ENCODE measurements around the gene CCDC92B.

CCDC92B gene

DNA sequence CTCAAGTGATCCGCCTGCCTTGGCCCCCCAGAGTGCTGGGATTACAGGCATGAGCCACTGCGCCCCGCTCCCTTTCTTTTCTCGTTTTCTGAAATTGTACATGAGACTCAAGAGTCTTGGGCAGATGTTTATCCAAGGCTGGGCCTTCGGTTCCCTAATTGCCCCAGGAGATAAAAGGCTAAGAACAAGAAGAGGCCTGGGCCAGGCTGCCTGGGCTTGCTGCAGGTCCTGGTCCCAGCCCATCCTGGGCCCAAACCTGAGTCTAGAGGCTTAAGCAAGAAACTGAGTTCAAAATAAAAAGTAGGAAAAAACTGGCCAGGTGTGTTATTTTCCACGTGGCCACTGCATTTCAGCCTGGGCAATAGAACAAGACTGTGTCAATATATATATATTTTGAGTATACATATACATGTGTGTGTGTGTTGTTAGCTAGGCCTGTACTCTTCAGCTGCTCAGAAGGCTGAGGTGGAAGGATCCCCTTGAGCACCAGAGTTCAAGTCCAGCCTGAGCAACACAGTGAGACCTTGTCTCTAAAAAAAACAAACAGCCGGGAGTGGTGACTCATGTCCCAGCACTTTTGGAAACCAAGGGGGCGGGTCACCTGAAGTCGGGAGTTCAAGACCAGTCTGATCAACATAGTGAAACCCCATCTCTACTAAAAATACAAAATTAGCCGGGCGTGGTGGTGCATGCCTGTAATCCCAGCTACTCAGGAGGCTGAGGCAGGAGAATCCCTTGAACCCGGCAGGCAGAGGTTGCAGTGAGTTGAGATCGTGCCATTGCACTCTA lies 31.1 kb downstream of the CCDC92B start:
- no peak for DNase-seq

DNA sequence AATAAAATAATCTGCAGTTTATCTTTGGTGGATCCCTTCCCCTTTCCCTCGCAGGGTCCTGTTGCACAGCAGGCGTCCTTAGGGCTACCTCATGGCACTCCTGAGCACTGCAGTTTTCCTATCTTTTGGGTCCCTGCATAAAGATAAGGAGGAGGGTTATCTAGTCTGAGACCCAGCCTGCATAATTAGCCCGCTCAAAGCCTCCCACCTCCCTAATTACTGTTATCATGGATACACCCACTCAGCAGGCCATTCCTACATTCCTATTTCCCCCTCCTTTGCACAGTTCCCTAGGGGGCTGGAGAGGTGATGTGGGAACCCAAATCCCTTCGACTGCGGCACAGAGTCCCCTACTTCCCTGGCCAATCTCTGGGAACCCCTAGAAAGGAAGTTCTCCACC lies 32.8 kb downstream of the CCDC92B start:
- no peak for DNase-seq

DNA sequence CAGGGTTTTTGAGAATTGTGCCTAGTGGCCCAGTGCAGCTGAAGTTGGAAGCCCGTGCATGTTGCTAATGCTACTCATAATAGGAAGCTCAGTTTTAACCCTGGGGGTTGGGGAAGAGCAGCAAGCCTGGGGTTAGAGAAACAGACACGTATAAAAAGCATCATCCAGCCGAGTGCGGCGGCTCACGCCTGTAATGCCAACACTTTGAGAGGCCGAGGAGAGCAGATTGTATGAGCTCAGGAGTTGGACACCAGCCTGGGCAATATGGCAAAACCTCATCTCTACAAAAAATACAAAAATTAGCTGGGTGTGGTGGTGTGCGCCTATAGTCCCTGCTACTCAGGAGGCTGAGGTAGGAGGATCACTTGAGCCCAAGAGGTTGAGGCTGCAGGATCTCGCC lies 35.6 kb downstream of the CCDC92B start:
- DNase-seq = no peak

DNA sequence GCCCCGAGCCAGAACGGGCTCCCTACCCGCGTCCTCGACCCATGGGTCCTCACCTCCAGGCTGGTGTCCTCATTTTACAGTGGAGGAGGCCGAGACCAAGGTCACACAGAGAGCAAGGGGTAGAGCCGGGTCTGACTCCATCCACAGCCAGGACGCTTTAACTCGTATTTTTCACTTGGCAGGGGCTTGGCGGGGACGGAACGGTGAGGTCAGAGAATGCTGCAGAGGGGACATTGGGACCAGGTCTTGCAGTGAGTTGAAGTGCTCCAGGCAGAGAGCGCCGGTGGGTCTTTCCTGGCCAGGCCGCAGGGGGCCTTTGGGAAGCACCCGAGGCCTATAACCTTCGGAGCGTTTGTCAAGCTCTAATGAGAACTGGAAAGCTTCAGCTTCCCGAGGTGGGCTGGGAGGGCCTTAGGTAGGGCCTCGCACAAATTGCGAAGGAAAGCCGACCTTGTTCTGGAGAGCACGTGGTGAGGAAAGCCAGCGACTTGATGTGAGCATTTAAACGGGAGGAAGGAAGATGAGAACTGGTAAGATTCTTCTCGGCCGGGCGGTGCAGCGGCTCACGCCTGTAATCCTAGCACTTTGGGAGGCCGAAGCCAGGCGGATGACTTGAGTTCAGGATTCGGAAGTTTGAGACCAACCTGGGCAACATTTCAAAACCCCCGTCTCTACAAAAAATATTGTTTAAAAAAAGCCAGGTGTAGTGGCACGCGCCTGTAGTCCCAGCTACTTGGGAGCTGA lies 37.0 kb downstream of the CCDC92B start:
- no peak for DNase-seq

DNA sequence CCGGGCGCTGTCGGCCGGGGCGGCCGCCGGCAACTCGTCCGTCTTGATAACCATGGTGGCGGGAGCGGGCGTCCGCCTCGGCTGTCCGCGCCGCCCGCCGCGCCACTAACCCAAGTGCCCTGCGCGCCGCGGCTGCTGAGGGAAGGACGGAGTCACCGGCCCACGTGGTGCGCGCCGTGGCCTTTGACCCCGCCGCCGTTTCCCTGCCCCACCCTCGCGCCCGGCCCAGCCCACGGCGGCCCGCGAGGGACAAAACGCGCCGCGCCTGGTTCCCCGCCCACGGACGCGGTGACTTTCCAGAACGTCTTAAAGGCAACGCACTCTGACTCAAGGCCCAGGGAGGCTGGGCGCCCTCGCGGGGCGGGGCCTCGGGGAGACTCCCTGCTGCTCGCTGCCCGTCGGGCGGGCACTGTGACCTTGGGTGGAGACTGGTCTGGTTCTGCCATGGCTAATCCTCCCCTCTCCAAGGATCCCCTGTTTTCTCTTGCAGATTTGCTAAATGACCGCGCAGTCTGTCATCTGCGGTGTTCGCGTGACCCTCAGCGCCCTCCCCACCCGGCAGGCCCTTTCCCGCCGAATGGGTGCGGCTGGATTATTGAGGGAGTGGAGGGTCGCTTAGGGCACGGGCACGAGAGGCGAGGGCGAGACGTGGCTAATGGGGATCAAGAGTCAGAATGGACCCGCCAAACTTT lies 37.7 kb downstream of the CCDC92B start, which contains the start of gene CLUH:
Gene CLUH (minus strand): TSS at position 157 of the 692 bp plus-strand sequence. CDS start 103 bp downstream, at position 54.
- peak; percentile 60 to 64 for DNase-seq

DNA sequence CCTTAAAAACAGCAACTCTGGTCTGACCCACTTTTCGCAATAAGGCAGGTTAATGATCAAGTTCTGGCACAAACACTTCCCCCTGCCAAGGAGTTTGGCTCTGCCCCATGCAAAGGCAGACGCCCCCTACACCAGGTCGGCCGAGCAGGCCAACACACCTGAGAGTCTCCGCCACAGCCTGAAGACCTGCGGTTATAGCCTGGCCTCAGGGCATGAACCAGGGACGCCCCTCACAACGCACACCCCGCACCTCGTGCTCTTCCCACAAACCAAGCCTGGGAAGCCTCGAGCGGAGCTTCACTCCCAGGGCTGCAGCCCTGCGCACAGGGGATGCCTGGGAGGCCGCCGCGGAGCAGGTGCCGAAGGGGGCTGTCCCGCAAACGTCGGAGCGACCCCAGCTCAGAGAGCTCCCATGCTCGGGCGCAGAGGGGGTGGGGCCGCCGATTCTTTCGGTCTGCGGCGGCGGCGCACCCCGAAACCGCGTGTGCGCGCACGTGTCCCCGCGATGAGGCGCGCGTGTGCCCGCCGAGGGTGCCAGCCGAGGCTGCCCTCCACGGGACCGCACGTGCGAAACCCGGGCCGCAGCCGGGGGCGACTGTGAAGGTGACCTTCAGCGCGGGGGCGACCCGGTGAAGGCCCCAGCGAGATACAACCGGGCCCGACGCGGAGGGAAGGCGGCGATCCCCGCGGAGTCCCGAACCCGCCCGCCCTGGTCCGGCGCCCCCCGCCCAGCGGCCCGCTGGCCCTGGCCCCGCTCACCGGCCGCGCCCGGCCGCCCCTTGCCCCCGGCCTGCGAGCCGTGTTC lies 38.4 kb downstream of the CCDC92B start:
- no peak for DNase-seq

DNA sequence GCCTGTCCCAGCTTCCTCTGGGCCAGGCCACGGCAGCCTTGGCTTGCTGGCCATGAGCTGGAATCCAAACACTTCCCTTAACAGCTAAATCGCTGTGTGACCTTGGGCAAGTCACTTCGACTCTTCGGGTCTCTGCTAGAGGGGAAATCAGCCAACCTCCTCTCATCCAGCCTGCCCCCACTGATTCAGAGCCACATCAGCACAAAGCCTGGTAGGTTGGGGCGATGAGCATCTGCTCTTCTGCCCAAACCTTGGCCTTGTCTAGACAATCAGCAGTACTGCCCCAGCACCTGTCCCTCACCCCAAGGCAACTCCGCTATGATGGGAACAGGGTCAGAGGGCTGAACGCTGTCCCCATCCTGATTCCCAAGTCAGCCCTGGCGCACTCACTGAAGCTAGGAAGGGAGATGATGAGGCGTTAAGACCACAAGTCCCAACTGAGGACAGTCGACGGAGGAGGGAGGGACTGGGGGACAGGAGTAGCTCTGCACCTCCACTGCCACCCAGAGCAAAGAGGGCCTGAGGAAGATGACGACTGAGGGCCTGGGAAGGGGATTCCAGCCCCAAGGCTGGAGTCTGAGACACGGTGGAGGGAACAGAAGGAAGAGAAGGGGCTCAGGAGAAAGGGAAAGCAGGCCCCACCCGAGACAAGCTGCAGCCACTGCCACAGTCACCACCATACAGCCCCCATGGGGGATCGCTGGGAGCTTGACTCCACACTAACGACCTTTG lies 39.2 kb downstream of the CCDC92B start:
- DNase-seq = no peak

DNA sequence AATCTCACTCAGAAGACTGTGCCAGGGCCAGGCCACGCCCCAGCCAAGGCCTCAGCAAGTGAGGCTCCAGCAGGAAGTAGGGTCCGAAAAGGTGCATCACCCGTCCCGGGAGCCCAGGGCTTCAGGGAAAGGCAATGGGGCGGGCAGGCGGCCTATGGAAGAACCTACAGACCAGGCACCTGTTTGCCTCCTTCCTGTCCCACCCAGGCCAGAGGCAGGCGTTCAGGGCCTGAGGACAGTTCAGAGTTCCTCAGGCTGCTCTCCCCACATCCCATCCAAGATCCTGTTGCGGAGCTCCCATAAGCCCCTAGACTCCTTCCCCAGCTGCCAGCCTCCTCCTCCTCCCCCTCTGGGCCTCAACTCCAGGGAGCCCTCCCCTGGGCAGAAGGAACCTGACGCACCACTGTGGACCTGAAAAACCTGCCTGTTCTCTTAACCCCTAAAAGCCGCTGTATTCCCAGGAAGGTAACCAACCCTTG lies 40.2 kb downstream of the CCDC92B start:
- DNase-seq = no peak

DNA sequence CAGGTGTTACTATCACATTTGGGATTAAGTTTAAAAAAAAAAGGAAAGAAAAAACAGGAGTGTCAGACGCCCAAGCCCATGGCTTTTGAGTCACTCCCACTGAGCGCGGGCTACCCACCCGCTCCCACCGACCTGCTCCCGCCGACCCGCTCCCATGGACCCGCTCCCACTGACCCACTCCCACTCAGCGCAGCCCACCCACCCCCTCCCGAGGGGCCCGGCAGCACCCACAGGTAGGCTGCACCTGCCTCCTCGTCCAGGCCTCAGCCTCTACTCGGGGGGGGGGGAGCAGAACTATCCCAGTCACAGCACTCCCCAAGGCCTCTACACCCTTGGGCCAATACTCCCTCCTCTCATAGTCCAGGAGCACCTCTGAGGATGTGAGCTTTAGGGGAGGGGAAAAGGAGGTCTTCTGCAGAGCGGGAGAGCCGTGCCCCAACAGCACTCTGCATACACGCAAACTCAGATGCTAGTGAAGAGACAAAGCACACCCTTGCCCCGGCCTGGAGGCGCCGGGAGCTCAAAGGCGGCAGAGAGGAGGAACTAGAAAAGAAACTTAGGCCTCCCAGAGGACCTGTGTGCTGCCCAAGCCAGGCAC lies 40.8 kb downstream of the CCDC92B start:
- no peak for DNase-seq

DNA sequence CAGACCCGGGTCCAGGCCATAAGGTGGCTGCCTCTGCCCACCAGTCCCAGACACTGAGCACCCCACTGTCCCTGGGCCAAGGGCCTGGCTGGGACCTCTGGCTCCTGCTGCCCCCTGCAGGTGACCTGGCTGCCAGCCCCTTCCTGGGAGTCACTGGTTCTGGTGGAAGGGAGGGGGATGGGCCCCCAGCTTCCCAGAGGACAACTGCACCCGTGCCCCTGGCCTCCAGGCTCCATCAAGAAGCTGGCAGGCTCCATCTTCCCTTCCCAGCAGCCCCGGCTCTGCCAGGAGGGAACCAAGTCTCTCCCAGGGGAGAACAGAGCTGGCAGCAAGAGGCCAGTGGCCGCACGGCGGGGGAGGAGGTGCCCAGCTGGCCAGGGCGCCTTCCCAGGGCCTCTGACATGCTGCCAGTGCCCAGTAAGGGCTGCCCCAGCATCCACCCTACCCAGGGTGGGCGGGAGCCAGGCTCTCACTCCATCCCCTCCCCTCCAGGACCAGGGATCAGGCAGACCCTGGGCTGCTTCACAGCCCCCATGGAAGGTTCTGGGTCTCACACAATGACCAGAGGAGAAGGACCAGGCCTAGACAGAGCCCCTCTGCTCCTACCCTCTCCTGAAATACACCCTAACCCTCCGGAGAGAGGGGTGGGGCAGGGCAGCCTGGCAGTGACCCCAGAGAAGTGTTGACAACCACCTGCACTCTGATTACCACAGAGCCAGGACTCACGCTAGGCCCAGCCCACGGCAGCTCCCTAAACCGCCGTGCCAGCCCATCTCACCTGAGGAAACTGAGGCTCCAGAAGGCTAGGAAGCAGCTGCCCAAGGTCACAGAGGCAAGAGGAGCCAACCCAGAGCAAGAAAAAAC lies 41.5 kb downstream of the CCDC92B start:
- DNase-seq = no peak

DNA sequence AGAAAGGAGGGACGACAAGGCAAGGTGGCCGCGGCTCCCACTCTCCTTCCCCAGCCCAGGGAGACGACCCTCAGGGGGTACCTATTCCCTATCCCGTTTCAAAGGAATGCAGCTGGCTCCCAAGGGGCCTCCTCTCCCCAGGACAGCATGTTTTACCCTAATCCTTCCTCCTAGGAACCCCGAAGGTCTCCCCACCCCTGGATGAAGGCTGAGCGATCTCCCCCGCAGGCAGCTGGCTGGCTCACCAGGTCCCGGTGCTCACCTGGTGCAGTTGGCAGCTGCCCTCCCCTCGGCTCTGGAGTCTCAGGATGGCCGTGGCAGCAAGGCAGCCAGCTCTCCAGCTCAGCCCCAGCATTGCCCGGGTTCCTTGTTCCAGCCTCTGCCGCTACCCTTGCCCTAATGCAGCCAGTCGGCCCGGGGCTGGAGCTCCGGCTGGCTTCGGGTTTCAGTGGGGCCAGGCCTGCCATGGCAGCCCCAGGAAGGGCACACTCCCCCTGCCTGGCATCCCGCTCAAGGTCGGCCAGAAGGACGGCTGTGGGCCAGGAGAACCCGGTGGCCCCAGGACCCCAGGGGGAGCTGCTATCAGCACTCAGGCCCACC lies 42.4 kb downstream of the CCDC92B start:
- no peak for DNase-seq

DNA sequence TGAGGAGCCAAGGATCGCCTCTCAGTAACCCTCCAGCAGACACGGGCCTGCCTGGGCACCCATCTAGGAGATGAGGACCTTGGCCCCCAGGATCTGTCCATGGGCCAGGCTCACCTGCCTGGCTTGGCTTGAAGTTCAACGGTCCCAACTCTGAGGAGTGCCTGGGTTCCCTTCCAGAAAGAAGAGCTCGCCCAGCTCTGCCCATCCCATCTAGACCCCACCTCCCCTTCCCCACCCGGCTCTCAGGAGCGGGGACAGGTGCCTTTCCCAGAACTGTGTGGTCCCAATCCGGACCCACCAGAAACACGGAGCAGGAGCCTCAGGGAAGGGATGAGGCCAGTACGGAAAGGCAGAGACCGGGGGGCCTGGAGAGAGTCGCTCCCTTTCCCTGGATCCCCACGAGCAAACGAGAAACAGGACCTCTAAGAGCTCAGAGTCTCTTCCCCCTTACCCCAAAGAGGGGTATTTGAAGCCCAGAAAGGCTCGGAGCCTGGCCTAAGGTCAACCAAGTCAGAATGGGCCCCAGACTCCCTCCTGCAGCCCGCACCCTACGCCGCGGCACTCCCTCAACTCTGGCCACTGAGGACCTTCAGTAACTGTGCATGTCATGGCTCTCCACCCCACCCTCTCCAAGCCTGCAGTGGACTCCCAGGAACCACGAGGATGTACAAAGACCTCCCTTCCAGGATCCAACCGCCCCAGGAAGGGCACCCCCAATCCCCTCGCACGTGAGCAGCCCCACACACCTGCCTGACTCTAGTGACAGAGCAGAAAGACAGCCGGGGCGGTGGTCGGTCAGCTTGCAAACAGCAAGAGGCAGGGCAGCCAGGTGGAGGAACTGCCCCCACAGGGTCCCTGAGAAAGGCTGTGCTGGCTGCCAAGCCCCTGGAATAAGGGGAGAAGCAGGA lies 43.3 kb downstream of the CCDC92B start:
- no peak for DNase-seq

DNA sequence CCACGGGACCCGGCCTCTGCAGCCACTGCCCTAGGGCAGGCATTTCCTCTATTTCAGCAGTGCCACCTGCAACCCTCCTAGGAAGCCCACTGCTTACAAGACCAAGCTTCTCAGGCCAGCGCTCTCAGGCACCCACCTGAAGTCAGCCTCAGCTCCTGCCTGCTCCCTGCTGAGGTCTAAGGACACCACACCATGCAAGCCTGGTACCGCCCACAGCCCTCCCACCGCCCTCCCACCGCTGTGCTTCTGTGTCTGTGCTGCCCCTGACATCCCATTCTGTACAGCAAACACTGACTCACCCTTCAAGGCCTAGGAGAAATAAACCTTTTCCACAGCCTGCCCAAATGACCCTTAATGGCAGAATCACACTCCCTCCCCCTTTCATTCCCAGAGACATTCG lies 44.2 kb downstream of the CCDC92B start:
- no peak for DNase-seq

DNA sequence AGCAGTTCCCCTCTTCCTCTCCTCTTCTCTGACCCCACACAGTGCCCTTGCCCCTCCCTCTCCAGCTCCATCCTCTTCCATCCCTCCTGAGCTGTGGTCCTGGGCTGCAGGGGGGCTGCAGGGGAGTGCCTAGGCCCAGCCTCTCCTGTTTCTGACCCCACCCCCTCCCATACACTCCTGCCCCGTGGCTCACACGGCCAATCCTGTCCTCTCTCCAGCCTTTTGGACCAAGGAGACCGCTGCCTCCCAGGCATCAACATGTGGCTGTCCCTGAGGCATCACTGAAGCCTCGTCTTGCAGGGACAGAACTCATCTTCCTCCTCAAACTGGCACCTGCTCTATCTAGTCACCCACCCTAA lies 44.6 kb downstream of the CCDC92B start:
- DNase-seq = no peak

DNA sequence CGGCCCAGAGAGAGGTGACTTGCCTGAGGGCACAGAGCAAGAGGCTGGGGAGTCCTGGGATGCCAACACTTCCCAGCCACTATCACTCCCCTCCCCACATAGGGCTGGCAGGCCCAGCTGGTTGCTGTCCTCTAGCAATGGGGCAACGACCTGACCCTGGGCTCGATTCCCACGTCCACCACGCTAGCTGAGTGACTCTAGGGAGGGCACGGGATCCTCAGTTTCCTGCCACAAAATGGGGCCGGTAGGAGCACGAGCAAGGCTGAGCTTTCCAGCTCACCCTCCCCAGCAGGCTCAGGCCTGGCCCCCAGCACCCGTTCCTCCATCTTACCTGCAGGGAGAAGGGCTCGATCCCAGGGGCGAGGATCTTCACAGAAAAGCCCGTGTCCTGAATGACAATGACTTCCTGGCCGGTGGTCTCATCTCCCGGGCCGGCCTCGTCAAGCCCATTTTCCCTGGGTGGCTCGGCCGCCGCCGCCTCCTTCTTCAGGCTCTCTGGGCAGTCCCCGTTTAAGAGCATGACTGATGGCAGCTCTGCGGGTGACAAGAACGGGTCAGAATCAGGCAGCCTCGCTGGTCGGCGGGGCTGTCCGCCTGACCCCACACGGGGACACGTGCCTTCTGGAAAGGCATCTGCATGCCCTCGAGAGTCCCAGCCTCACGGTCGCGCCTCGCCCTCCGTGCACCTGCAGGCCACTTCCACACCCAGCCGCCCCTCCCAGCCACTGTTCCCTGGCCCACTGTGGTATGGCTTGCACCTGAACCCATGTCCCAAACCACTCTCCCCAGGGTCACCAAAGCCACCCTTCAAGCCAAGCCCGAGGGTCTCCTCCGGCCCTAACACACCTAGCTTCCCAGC lies 45.2 kb downstream of the CCDC92B start:
- no peak for DNase-seq

DNA sequence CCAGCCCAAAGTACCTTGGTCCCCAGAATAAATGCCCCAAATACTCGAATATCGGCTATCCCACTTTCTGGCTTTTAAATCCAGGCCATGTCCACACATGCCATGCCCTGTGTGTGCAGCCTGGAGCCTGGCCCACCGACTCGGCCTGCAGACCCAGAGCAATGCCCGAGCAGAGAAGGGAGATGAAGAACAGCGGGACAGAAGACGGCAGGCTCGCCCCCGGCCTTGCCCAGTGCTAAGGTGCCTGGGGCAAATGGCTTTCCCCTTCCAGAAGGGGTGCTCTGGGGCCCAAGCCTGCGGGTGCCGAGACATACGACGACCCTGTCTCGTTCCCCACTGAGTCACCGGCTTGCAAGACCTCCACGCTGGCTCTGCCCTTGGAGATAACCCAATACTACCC lies 45.8 kb downstream of the CCDC92B start:
- no peak for DNase-seq

DNA sequence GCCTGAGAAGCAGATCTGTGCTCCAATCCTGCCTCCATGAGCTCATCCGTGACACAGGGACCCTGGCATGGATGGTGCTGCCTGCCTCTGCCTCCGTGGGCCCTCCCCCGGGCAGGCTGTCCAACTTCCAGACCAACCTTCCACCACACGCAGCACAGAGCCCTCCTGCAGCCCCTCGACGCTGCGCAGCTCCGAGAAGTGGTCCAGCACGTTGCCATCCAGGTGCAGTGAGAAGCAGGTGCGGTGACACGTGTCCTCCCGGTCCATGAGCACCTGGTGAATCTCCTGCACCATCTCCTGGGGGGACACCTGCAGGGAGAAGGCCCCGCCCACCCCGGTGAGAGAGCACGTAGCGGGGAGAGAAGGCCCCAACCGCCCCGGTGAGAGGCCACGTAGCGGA lies 46.3 kb downstream of the CCDC92B start:
- DNase-seq = no peak

All from NCI-H187 (cell line).